ENCODE data around the gene TAX1BP3.

The TAX1BP3 gene

GRCh38 chr17:3626831-3627768 lies 41.3 kb downstream of the TAX1BP3 start:
- no peak for DNase-seq (ENCODE audit: low read depth, low spot score)

DNA sequence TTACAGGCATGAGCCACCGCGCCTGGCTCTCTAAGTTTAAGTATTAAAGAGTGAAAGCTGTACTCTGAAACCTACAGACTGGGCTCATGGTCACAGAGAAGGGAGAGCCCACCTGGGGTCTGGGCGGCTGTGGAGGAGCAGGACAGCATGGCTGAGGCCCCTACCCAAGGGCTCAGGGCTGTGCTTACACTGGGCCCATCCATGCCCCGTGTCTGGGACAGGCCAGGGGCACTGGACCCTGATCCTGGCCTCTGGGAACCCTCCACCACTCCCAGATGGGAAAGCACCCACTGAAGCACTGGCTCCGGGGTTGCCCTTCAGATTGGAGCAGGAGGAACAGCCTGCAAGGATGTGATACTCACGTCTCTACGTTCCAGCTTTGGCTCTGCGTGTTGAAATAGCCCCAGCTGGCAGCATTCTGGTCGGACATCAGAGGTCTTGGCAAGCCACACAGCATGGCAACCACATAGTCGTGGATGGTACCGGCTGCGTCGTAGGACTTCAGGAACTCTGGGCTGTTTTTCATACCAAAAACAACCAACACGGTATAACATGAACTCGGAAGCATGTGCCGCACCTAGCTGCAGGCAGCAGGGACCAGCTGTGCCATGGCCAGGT lies 45.3 kb downstream of the TAX1BP3 start:
- no peak for DNase-seq (ENCODE audit: low read depth, low spot score)

- DNase-seq (ENCODE audit: low read depth, low spot score): no peak
Measured at GRCh38 chr17:3621146-3621720, 47.1 kb downstream of the TAX1BP3 start.

DNA sequence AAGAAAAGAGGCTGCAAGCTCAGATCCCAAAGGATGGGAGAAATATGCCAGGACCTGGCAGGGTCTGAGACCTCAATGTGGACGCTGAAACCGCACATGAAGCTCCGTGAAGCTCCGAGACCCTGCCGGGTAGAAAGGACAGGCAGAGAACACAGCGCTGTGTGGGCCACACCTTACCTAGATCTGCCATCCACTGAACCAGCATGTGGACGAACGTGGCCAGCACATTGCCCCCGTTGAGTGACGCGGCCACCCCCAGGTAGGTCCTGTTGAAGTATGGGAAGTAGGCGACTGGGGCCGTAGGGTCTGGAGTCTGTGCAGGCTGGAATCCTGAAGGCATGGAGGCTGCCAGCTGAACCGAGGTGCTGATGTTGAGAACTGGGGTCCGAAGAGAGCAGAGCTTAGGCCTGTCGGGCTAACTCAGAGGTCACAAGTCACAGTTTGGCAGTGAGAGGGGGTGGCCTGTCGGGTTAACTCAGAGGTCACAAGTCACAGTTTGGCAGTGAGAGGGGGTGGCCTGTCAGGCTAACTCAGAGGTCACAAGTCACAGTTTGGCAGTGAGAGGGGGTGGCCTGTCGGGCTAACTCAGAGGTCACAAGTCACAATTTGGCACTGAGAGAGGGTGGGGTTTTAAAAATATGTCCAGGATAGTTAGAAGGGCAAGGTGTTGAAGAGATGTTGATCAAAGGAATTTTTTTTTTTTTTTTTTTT lies 53.1 kb downstream of the TAX1BP3 start:
- DNase-seq (ENCODE audit: low read depth, low spot score): no peak

- DNase-seq (ENCODE audit: low read depth, low spot score): no peak
Measured at GRCh38 chr17:3613124-3613523, 55.3 kb downstream of the TAX1BP3 start.

All from activated naive CD8-positive, alpha-beta T cell treated with anti-CD3 and anti-CD28 coated beads, Interleukin-2, amount 50 U/mL, for 16 hours (primary cell).